ENCODE results near the gene NINJ1.

DNA sequence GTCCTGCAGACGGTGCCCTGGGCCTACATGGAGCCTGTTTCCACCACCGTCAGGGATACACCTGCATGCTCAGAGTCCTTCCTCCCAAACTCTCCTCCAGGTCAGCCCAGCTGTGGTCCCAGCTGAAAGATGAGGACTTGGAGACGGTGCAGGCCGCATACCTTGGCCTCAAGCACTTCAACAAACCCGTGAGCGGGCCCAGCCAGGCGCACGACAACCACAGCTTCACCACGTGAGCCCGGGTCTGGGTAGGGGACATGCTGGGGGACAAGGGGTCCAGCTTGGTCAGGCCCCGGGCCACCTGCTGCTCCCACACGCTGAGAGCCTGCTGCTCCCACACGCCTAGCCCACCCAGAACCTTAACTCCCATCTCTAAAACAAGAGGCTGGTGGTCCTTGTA, 54.7 kb downstream of the NINJ1 start:
- no peak for TF ChIP-seq POLR2AphosphoS5 (IDR thresholded peaks at IDR 0.05)
- TF ChIP-seq, protein P1, sequence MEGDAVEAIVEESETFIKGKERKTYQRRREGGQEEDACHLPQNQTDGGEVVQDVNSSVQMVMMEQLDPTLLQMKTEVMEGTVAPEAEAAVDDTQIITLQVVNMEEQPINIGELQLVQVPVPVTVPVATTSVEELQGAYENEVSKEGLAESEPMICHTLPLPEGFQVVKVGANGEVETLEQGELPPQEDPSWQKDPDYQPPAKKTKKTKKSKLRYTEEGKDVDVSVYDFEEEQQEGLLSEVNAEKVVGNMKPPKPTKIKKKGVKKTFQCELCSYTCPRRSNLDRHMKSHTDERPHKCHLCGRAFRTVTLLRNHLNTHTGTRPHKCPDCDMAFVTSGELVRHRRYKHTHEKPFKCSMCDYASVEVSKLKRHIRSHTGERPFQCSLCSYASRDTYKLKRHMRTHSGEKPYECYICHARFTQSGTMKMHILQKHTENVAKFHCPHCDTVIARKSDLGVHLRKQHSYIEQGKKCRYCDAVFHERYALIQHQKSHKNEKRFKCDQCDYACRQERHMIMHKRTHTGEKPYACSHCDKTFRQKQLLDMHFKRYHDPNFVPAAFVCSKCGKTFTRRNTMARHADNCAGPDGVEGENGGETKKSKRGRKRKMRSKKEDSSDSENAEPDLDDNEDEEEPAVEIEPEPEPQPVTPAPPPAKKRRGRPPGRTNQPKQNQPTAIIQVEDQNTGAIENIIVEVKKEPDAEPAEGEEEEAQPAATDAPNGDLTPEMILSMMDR (IDR thresholded peaks at IDR 0.05): no peak
- no peak for TF ChIP-seq EP300 (IDR thresholded peaks at IDR 0.05)
- TF ChIP-seq POLR2A (IDR thresholded peaks at IDR 0.05): no peak
